SK-N-MC (cell line): Measurements from ENCODE around the gene ANKRD13C.

Source experiments
- DNase-seq: peaks from one replicate; pipeline ENCODE4 v3.0.0-alpha.2; 2011; ENCODE audit warnings: low read depth, low spot score
- H3K27ac ChIP-seq: fragments of 200-600 bp; sonication (generic); 2 replicates; pipeline ENCODE4 v1.5.1; 2016; ENCODE audit warnings: mixed run types
- H3K36me3 ChIP-seq: fragments of 200-600 bp; sonication (generic); 2 replicates; pipeline ENCODE4 v1.6.1; 2017; ENCODE audit warnings: antibody characterized with exemption, low read length, mixed read lengths; ENCODE audit not compliant: insufficient read depth
- H3K4me3 ChIP-seq: fragments of 200-600 bp; sonication (generic); 2 replicates; pipeline ENCODE4 v1.5.1; 2016
- H3K9ac ChIP-seq: fragments of 200-600 bp; sonication (generic); 2 replicates; pipeline ENCODE4 v1.8.0; 2017; ENCODE audit warnings: mixed run types, mixed read lengths; ENCODE audit not compliant: insufficient read length
- H3K9me3 ChIP-seq: fragments of 200-600 bp; sonication (generic); 2 replicates; pipeline ENCODE4 v1.6.1; 2017; ENCODE audit warnings: low read depth, mild to moderate bottlenecking, antibody characterized with exemption, low read length, moderate library complexity, mixed read lengths
- EZH2 ChIP-seq: fragments of 200-600 bp; sonication (generic); IDR thresholded peaks from one replicate; pipeline ENCODE4 v1.6.1; 2017; ENCODE audit warnings: antibody characterized with exemption
- FOXP2 ChIP-seq: optimal IDR thresholded peaks from 2 replicates; pipeline ENCODE3; 2011; ENCODE audit warnings: mild to moderate bottlenecking, moderate library complexity; ENCODE audit not compliant: insufficient read depth; ENCODE audit errors: extremely low read length, control extremely low read depth
- POLR2AphosphoS5 ChIP-seq: IDR thresholded peaks from 2 replicates; pipeline ENCODE4 v1.6.1; 2012; ENCODE audit warnings: mild to moderate bottlenecking, low read depth, low read length, borderline replicate concordance

ANKRD13C gene

GRCh38 chr1:70319750-70320149, 34.8 kb downstream of the ANKRD13C start:
- TF ChIP-seq EZH2 (no peak), POLR2AphosphoS5 (no peak), FOXP2 (no peak)
- no peak for DNase-seq
- Histone ChIP-seq H3K9me3 (no peaks in the 10 kb centered on the region), H3K27ac (no peak overlapping the region), H3K4me3 (no peak overlapping the region), H3K9ac (no peak overlapping the region), H3K36me3 (peaks cover 19% of the 10 kb centered on the region)

GRCh38 chr1:70318191-70318590, 36.3 kb downstream of the ANKRD13C start:
- H3K9me3 ChIP-seq, result no peaks in the 10 kb centered on the region
- peaks cover 9% of the 10 kb centered on the region for H3K36me3 ChIP-seq
- H3K4me3 ChIP-seq, result no peak overlapping the region
- no peak for TF ChIP-seq FOXP2
- TF ChIP-seq EZH2, result no peak
- no peak for TF ChIP-seq POLR2AphosphoS5
- H3K27ac ChIP-seq, result peak overlapping the region; percentile 21; the same call in 1 of the 2 replicates
- DNase-seq, result no peak
- no peak overlapping the region for H3K9ac ChIP-seq

GRCh38 chr1:70317087-70317486, 37.4 kb downstream of the ANKRD13C start:
- Histone ChIP-seq H3K9me3 (no peaks in the 10 kb centered on the region), H3K9ac (no peak overlapping the region), H3K27ac (no peak overlapping the region), H3K36me3 (no peaks in the 10 kb centered on the region; the same call in 1 of the 2 replicates), H3K4me3 (no peak overlapping the region)
- no peak for DNase-seq
- no peak for TF ChIP-seq POLR2AphosphoS5
- no peak for TF ChIP-seq FOXP2
- no peak for TF ChIP-seq EZH2

GRCh38 chr1:70315782-70316181, 38.7 kb downstream of the ANKRD13C start:
- no peak overlapping the region for H3K9ac ChIP-seq
- no peak overlapping the region for H3K4me3 ChIP-seq

GRCh38 chr1:70314706-70315304, 39.7 kb downstream of the ANKRD13C start:
- no peak overlapping the region for H3K9ac ChIP-seq
- H3K27ac ChIP-seq, result no peak overlapping the region; the same call in 1 of the 2 replicates
- no peak overlapping the region for H3K4me3 ChIP-seq
- H3K9me3 ChIP-seq, result no peaks in the 10 kb centered on the region
- DNase-seq, result no peak
- H3K36me3 ChIP-seq, result no peaks in the 10 kb centered on the region; the same call in 1 of the 2 replicates
- no peak for TF ChIP-seq FOXP2
- no peak for TF ChIP-seq POLR2AphosphoS5
- no peak for TF ChIP-seq EZH2

More at GRCh38 chr1:70315782-70316181, 38.7 kb downstream of the ANKRD13C start:
- no peaks in the 10 kb centered on the region for H3K9me3 ChIP-seq
- no peak for DNase-seq
- H3K27ac ChIP-seq, result no peak overlapping the region
- no peaks in the 10 kb centered on the region; the same call in 1 of the 2 replicates for H3K36me3 ChIP-seq
- TF ChIP-seq POLR2AphosphoS5 (no peak), FOXP2 (no peak), EZH2 (no peak)

GRCh38 chr1:70311369-70311768, 43.2 kb downstream of the ANKRD13C start:
- no peak overlapping the region for H3K27ac ChIP-seq
- H3K9me3 ChIP-seq, result no peaks in the 10 kb centered on the region
- H3K36me3 ChIP-seq, result peaks cover 18% of the 10 kb centered on the region
- no peak overlapping the region for H3K4me3 ChIP-seq
- DNase-seq, result no peak
- no peak overlapping the region for H3K9ac ChIP-seq
- no peak for TF ChIP-seq POLR2AphosphoS5
- TF ChIP-seq EZH2, result no peak
- TF ChIP-seq FOXP2, result no peak

GRCh38 chr1:70299472-70299871, 55.0 kb downstream of the ANKRD13C start:
- H3K4me3 ChIP-seq, result no peak overlapping the region
- H3K27ac ChIP-seq, result no peak overlapping the region
- peaks cover 45% of the 10 kb centered on the region for H3K36me3 ChIP-seq
- TF ChIP-seq FOXP2, result no peak
- TF ChIP-seq POLR2AphosphoS5, result no peak
- no peak for TF ChIP-seq EZH2
- H3K9ac ChIP-seq, result no peak overlapping the region
- no peak for DNase-seq
- H3K9me3 ChIP-seq, result no peaks in the 10 kb centered on the region

GRCh38 chr1:70295749-70296148, 58.8 kb downstream of the ANKRD13C start:
- H3K9ac ChIP-seq, result no peak overlapping the region
- TF ChIP-seq POLR2AphosphoS5 (no peak), EZH2 (no peak), FOXP2 (no peak)
- no peak overlapping the region for H3K27ac ChIP-seq
- DNase-seq, result no peak
- no peaks in the 10 kb centered on the region for H3K9me3 ChIP-seq
- H3K4me3 ChIP-seq, result no peak overlapping the region
- H3K36me3 ChIP-seq, result peaks cover 56% of the 10 kb centered on the region
